ENCODE results near the gene PAX1. TPM values are rescaled to one million over a fixed set of nuclear protein-coding genes. Genes with fewer than 3 reads are reported as not detected.

The PAX1 gene
- polyA plus RNA-seq, 12 donors: 0.53 to 3.4 (median 1.3) TPM; not detected in 2

DNA sequence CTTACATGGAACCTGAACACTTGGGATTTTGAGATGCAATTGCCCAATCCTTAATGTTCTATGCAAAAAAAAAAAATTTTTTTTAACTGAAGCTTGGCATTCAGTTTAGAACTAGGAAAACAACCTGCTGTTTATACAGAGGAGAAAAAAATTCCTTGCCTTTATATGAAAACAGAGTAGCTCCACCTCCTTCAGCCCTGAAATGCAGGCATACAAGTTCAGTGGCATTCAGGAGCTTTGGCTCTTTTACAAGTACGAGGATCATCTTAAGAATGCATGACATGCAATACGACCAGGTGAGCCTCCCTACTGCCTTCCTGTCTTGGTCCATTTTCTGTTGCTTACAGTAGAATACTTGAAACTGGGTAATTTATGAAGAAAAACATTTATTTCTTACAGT lies 20.4 kb downstream of the PAX1 start:
- no peak for DNase-seq

DNA sequence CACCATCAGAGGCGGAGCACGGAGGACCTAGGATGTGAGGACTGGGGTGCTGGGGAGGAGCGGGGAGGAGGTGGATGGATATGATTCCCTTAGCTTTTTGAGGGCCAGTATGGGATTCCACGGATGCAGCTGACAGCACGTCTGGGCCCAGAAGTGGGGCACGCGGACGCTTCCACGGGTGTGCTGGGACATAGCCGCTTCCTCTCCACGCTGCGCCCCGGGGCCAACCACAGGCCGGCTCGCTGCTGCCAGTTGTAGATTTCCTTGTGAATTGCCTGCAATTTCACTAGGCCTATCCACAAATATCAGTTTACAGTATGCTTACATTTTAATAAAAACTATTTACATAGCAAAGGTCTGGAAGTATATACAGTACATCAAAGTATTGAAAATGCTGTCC lies 23.9 kb downstream of the PAX1 start:
- DNase-seq: no peak

DNA sequence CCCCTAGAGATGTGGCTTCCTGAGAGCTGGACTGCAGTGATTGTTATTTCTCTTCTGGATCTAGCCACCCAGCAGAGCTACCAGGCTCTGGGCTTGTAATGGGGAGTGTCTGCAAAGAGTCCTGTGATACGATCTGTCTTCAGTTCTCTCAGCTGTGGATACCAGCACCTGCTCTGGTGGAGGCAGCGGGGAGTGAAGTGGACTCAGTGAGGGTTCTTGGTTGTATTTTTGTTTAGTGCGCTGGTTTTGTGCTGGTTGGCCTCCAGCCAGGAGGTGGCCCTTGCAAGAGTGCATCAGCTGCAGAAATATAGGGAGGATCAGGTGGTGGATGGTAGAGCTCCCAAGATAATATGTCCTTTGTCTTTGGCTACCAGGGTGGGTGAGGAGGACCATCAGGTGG lies 33.7 kb downstream of the PAX1 start:
- no peak for DNase-seq

DNA sequence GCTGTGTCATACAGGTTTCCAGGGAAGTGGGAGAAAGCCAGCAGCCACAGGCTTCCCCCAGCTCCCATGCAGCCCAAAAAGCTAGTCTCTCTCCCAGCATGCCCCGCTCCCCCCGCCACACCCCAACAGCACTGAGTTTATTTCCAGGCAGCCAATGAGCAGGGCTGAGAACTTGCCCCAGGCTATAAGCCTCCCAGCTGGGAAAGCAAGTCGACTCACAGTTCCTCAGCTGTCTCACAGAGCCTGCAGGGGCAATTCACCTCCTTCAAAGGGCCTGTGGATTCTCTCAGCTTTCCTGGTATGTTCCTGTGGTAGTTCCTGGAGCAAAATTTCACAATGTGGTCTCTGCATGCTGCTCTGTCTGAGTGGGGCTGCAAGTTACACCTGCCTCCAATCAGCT lies 34.2 kb downstream of the PAX1 start:
- DNase-seq: no peak

DNA sequence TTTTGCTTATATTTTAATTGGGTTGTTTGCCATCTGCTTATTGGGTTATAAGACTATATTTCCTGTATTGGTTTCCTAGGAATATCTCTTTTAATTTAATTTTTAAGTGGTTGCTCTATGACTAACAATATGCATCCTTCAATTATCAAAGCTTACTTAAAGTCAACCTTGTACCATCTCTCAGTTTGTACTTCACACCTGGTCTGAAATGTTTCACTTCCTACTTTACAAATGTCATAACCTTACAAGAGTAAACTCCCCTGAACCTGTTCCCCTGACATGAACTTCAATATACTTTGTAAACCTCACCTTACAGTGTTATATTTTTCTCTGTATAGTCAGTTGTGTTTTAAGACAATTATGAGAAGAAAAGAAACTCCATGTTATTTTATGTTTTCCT lies 35.8 kb downstream of the PAX1 start:
- no peak for DNase-seq

DNA sequence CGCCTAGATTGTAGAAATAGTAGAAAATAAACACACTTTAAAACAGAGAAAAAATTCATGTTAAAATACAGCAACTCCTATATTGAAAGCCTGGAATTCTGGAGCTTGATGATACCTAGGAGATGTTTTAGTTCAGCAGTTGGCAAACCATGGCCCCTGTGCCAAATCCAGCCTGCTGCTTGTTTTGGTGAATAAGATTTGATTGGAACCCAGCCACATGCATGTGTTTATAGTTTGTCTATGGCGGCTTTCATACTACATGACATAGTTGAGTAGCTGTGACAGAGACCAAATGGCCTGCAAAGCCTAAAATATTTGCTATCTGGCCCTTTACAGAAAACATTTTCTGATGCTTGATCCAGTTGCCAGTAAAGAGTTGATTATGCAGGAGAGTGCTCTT lies 57.2 kb downstream of the PAX1 start:
- DNase-seq: no peak

DNA sequence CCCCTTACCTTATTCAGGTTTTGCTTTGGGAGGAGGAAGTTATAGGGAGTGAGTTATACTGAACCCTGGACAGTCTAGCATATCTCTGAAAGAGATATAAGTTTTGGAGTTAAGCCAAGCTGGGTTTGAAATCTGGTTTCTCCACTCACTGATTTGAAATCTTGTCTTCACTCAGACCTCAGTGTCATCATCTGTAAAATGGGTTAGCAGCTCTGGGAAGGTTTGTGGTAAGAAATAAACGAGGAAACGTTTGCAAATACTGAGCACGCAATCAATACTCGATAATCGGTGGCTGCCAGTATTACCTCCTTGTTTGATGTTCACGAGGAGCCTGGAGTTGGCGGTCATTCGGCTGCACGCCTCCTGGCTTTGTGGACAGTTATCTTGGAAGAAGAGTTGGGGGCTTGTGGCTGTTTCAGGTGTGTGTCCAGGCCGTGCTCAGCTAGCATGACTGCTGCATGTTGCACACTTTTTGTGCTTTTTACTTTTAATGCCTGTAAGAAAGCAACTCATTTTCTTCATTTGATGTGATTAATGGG lies 61.8 kb downstream of the PAX1 start:
- DNase-seq: no peak

DNA sequence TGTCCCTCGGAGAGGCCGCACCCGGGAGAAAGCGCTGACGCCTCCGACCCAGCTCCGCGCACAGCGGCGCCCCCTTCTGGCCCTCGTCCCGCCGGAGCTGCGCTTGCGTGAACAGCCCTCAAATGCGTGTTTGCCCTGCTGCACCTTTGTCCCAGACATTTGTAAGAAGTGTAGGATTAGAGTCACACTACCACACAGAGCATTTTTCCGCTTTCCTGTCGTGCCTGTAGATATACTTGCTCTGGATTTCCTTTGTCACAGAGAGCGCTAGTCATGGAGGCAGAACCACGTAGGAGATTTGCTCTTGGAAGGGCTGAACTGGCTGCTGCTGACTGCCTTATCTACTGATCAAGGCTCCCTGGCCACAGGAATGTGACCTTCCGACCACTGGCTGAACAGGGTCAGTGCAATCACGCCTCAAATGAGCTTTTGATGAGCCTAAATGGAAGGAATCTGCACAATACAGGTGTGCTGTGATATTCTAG lies 62.3 kb downstream of the PAX1 start:
- no peak for DNase-seq

Other genes with a start within 250 kb of the PAX1 start
- under 1 TPM in 7 of 12 donors, not detected in 5; 0.07 to 0.26 (median 0.20) TPM for gene NKX2-2, start 191.6 kb upstream of the PAX1 start, polyA plus RNA-seq (ENCODE audit: insufficient read length in 12 of 12)